Astrocyte of the cerebellum (primary cell): ENCODE data around the gene LTF.
"Not testable (repeated sequence)": the region's sequence is repeated elsewhere in the genome, so short reads cannot be mapped to it uniquely, and the experiment has no call there.

Experiments
- DNase-seq: peaks from one replicate; pipeline ENCODE4 v3.0.0-alpha.2; 2011; ENCODE audit warnings: low read depth
- H3K4me3 ChIP-seq: 2 replicates; pipeline ENCODE4 v1.5.1; 2011; ENCODE audit warnings: mild to moderate bottlenecking, low read depth, low read length, moderate library complexity
- CTCF ChIP-seq: IDR thresholded peaks from 2 replicates; pipeline ENCODE4 v1.5.1; 2012; ENCODE audit warnings: low read length, low read depth, moderate library complexity, mild to moderate bottlenecking; ENCODE audit errors: missing control alignments
- in situ Hi-C: cut with HindIII; loops from 2 replicates; pipeline ENCODE4 v1.10.0; 2017; ENCODE audit warnings: low sequenced_read_pairs

The LTF gene

GRCh38 chr3:46496746-46497555 lies 32.2 kb upstream of the LTF start:
- TF ChIP-seq CTCF = peak; percentile 25
- in situ Hi-C loops = no loop called here
- DNase-seq = no peak

GRCh38 chr3:46495901-46496456 lies 31.3 kb upstream of the LTF start:
- no peak for TF ChIP-seq CTCF
- no peak for DNase-seq
- no peak overlapping the region for H3K4me3 ChIP-seq
- in situ Hi-C loops = no loop called here

More at GRCh38 chr3:46496746-46497555, 32.2 kb upstream of the LTF start:
- no peak overlapping the region for H3K4me3 ChIP-seq

- in situ Hi-C loops, H3K4me3 ChIP-seq, DNase-seq: not testable (repeated sequence)
Observed at GRCh38 chr3:46494491-46494890, 29.8 kb upstream of the LTF start.

GRCh38 chr3:46492890-46493547 lies 28.3 kb upstream of the LTF start:
- in situ Hi-C loops = no loop called here
- no peak overlapping the region for H3K4me3 ChIP-seq
- DNase-seq = no peak
- no peak for TF ChIP-seq CTCF

GRCh38 chr3:46491089-46492070 lies 26.7 kb upstream of the LTF start:
- in situ Hi-C loops = no loop called here
- no peak for DNase-seq
- no peak for TF ChIP-seq CTCF

GRCh38 chr3:46490338-46491084 lies 25.8 kb upstream of the LTF start:
- H3K4me3 ChIP-seq = no peak overlapping the region
- no peak for TF ChIP-seq CTCF
- in situ Hi-C loops = no loop called here
- DNase-seq = no peak

More at GRCh38 chr3:46491089-46492070, 26.7 kb upstream of the LTF start:
- H3K4me3 ChIP-seq = no peak overlapping the region
